GM10248 (cell line): ENCODE measurements around the gene ATP1A3.

Experiments
- CTCF ChIA-PET: fragments of 300-600 bp; sonication (Branson Sonifier 250); formaldehyde crosslinking; extraction: SDS; loops from one replicate; lab custom pipeline; 2021; ENCODE audit warnings: antibody characterized with exemption; lab: Yijun Ruan, JAX
- POLR2A ChIA-PET: fragments of 350-650 bp; sonication (Branson Sonifier 250); formaldehyde crosslinking; extraction: SDS; loops from one replicate; lab custom pipeline; 2020; ENCODE audit warnings: antibody characterized with exemption; lab: Yijun Ruan, JAX
- DNase-seq: peaks from one replicate; pipeline ENCODE4 v3.0.0; 2012; ENCODE audit errors: extremely low spot score
- TF ChIP-seq, protein P1 (sequence below): IDR thresholded peaks from 2 replicates; pipeline ENCODE4 v1.5.1; 2012; ENCODE audit warnings: mild to moderate bottlenecking, low read depth; ENCODE audit errors: extremely low read depth, missing control alignments, control extremely low read depth

The ATP1A3 gene

DNA sequence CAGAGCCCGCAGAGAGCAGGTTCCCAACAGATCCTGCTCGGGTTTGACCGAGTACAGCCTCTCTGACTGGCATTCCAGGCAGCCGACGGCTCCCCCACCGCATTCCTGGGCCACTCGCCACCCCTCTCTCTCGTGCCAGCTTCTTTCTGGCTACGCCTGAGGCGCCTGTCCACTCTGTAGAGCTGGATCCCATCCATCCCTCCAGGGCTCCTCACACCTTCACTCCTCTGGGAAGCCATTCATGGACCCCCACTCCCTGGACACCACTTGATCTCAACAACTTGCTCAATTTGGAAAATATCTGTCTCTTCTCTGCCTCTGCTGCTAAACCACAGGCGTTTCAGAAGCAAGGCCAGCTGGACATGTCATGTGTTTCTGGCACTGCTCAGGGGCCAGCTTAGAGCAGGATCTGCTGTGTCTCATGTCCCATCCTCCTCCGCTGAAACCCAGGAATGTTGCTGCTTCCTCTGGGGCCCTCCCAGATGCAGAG lies 30.6 kb upstream of the ATP1A3 start:
- ChIA-PET CTCF (interaction anchor here (1.2 kb wide), 1 partner anchor 10 kb away, joined by 4 read pairs; no protein-coding TSS in a partner anchor), POLR2A (no interaction called here)
- TF ChIP-seq, protein P1, sequence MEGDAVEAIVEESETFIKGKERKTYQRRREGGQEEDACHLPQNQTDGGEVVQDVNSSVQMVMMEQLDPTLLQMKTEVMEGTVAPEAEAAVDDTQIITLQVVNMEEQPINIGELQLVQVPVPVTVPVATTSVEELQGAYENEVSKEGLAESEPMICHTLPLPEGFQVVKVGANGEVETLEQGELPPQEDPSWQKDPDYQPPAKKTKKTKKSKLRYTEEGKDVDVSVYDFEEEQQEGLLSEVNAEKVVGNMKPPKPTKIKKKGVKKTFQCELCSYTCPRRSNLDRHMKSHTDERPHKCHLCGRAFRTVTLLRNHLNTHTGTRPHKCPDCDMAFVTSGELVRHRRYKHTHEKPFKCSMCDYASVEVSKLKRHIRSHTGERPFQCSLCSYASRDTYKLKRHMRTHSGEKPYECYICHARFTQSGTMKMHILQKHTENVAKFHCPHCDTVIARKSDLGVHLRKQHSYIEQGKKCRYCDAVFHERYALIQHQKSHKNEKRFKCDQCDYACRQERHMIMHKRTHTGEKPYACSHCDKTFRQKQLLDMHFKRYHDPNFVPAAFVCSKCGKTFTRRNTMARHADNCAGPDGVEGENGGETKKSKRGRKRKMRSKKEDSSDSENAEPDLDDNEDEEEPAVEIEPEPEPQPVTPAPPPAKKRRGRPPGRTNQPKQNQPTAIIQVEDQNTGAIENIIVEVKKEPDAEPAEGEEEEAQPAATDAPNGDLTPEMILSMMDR = no peak
- no peak for DNase-seq

DNA sequence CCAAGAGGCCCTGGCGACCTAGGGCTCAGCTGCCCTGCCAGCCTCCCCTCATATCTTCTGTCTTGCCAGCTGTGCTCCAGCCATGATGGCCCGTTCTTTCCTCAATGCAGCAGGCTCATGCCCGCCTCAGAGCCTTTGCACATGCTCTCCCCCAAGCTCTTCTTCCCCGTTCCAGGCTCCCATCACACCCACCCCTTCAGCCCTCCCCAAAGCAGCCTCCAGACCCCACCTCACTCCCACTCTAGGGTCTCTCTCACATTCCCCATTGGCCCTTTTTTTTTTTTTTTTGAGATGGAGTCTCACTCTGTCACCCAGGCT lies 29.9 kb upstream of the ATP1A3 start:
- DNase-seq = no peak
- POLR2A ChIA-PET = no interaction called here
- CTCF ChIA-PET = interaction anchor here (1.8 kb wide), 1 partner anchor 11 kb away, joined by 6 read pairs; no protein-coding TSS in a partner anchor
- TF ChIP-seq, protein P1 = no peak

DNA sequence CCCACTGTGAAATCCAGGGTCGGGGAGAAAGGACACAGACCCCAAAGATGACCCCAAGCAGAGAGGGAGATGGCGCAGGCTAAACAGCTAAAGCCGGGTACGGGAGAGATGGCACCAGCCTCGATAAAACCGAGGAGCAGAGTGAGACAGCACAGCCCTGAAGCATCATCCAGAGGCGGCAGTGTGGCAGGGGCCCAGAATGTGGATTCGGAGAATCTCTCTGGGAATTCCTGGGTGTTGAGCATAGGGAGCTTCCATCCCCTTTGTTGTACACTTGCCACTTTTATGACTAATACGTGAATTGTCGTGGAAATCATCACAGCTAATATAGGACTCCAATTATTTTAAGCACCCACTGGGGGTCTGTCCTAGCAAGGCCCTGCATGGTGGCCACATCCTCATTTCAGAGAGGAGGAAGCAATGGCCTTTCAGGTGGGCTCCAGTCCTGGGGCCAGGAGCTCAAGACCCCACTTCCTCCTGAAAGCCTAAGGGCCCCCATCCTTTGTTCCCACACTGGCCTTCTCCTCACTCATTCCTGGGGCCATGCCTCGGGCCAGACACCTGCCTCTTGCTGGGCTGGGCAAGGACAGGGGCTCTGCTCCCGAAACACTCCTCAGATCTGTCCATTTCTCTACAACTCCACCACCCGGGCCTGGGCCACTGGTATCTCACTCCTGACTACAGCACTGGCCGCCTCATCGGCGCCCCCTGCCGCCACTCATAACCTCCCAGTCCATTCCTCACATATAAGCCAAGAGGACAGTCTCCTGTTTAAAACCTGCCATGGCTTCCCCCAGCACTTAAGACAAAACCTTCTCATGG lies 29.3 kb upstream of the ATP1A3 start:
- ChIA-PET CTCF (interaction anchor here (0.8 to 1.8 kb wide), 3 partner anchors 8 to 12 kb away, joined by 3 to 7 read pairs (median 6); no protein-coding TSS in a partner anchor), POLR2A (no interaction called here)
- DNase-seq = peak; percentile 50
- TF ChIP-seq, protein P1 = peak; percentile 54

DNA sequence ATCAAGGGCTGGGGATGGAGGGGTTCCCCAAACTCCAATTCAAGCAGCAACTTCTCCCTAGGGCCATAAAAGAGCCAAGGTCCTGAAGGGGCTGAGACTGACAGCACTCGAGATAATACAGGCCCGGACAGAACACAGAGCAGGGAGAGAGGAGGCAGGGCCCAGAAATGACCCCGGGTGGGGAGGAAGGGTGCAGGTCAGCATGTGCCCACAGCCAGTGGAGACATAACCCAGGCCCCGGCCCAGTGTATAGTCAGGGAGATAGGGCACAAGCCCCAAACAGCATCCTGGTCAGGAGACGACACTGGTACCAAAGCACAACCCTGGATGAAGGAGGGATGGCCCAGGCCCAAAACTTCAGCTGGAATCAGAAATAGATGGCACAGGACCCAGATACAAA lies 28.6 kb upstream of the ATP1A3 start:
- ChIA-PET POLR2A (no interaction called here), CTCF (interaction anchor here (0.8 to 1.8 kb wide), 3 partner anchors 8 to 13 kb away, joined by 3 to 7 read pairs (median 6); no protein-coding TSS in a partner anchor)
- no peak for DNase-seq
- TF ChIP-seq, protein P1 = no peak

DNA sequence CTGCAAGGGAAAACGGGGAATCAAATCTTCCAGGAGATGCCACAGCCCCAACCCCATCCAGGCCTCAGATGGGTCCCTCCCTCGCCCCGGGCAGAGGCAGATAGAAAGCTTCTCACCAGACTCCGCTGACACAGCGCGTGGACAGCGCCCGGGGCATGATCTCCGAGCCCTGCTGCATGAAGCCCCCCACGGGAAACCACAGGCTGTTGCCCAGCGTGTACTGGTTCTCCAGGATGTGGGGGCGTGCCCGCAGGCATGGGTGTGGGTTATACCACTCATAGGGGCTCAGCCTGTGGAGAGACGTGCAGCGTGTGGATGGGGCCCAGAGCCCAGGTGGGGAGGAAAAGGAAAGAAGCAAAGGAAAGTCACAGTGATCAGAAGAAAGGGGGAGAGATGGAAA lies 27.2 kb upstream of the ATP1A3 start:
- POLR2A ChIA-PET = no interaction called here
- no peak for DNase-seq
- CTCF ChIA-PET = interaction anchor here (1.4 to 2.3 kb wide), 2 partner anchors 10 to 14 kb away, joined by 3 to 6 read pairs; no protein-coding TSS in a partner anchor
- TF ChIP-seq, protein P1 = no peak

DNA sequence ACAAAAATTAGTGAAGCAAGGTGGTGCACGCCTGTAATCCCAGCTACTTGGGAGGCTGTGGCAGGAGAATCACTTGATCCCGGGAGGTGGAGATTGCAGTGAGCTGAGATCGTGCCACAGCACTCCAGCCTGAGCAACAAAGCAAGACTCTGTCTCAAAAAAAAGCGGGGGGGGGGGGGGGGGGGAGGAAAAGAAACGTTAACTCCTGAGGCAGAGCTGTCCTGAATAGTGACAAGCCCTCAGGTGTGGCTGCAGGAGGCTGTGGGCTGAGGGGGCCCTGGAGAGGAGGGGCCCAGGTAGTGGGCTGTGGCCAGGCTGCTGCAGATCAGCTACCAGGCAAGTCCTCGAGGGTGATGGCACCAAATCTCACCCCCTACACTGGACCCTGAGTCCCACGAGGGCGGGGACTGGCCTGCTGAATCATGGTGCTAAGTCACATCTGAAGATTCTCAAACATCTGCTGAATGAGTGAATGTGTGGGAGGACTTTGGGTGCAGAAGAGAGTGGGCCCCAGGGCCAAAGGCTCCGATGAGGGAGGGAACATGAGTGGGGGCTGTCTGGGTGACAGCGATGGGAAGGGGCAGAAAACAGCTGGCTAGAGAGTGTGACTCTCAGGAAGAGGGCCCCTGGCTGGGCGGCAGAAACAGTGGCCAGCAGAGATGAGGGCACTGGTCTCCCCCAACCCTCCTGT lies 24.6 kb upstream of the ATP1A3 start:
- CTCF ChIA-PET = interaction anchor here (2.2 to 2.3 kb wide), 2 partner anchors 10 to 16 kb away, joined by 6 read pairs; no protein-coding TSS in a partner anchor
- POLR2A ChIA-PET = interaction anchor here (0.7 kb wide), 1 partner anchor 60 kb away, joined by 9 read pairs; no protein-coding TSS in a partner anchor

More for the DNA sequence above, 24.6 kb upstream of the ATP1A3 start:
- no peak for DNase-seq
- TF ChIP-seq, protein P1 = no peak
